NOMO-1 (cell line): ENCODE results near the gene ZNHIT1.
"Not testable (repeated sequence)": the region's sequence is repeated elsewhere in the genome, so short reads cannot be mapped to it uniquely, and the experiment has no call there.

Experiments
- DNase-seq, 2 experiments: peaks; one replicate each; lab custom pipeline; 2025; ENCODE audit not compliant: unreplicated experiment in 2 of 2; lab: John Stamatoyannopoulos, UW

ZNHIT1 gene

DNA sequence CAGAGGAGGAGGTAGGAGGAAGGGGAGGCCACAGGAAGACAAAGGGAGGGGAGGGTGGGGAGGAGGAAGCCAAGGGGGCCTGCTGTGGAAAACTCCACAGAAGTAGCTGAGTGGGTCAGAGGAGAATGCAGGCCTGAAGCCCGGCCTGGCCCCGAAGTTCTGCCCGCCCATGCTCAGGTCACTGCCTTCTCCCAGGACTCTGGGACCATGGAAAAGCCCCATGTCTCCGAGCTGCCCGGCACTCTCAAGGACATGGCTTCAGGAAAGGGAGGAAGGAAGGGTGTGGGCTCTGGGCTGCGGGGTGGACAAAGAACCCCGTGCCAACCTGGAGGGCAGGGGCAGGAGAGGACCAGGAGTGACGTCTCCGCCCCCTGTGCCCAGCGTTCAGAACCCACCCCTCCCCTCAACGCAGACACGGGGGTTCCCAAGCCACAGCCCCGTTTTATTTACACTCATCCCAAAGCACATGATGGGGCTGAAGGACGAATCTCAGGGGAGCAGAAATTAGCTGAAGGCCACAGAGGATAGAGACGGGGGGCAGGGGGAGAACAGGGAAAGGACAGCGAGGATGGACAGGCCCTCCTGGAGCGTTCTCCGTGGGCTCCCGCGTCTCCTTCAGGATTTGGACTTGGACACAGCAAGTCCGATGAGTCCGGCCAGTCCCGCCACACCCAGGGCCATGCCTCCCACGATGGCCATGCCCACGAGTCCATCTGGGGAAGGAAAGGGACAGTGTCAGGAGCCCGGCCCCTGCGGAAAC lies 21.4 kb downstream of the ZNHIT1 start:
- no peak for DNase-seq

DNA sequence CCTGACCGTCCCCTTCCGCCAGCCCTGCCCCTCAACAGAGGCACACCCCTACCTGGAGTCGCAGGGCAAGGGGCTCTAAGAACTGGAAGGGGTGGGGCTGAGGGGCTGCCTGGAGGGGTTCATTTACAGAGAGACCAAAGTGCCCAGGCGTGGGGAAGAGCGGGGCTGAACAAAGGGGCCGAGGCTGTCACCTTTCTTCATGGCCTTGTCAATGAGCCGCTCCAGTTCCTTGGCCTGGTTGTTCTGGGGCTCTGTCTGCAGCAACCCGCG lies 21.9 kb downstream of the ZNHIT1 start:
- no peak for DNase-seq

DNA sequence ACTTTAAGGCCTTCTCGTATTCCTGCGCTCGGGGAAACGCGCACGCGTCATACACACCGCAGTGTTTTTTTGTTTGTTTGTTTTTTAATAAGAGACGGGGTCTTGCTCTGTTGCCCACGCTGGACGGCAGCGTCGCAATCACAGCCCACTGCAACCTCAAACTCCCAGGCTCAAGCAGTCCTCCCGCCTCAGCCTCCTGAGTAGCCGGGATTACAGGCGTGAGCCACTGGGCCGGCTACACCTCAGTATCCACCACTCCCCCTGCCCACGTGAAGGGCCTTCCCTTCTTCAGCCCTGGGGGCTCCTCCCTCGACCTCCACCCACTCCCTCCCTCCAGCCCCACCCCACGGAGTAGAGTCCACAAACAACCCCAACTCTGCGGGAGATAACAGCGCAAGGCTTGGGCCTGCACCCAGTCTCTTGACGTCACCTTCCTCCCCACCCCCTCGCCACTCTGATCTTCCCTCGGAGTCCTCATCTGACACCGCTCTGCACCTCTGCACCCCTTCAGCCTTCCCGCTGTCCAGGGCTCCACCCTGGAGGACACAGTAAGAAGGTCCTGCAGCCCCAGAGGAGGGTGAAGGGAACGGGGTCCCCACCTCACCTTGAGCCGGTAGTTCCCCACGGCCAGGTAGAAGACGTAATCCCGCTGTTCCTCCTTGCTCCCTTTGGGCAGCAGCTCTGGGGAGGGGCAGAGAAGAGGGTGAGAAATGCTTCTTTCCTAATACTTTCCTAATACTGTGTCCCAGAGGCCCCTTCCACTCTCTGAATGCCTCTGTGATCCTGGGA lies 22.5 kb downstream of the ZNHIT1 start:
- DNase-seq: no peak

DNA sequence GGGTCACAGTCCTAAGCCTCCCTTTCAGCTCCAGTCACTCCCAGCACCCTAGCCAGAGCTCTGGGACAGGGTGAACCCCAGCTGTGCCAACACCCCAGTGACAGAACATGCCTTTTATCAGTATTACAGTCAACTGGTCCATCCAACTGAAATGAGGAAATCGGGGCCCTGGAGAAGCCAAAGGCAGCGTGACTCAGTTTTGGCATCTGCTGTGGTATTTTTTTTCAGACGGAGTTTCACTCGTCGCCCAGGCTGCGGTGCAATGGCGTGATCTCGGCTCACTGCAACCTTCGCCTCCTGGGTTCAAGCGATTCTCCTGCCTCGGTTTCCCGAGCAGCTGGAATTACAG lies 23.0 kb downstream of the ZNHIT1 start:
- DNase-seq: peak; percentile 84 to 85

DNA sequence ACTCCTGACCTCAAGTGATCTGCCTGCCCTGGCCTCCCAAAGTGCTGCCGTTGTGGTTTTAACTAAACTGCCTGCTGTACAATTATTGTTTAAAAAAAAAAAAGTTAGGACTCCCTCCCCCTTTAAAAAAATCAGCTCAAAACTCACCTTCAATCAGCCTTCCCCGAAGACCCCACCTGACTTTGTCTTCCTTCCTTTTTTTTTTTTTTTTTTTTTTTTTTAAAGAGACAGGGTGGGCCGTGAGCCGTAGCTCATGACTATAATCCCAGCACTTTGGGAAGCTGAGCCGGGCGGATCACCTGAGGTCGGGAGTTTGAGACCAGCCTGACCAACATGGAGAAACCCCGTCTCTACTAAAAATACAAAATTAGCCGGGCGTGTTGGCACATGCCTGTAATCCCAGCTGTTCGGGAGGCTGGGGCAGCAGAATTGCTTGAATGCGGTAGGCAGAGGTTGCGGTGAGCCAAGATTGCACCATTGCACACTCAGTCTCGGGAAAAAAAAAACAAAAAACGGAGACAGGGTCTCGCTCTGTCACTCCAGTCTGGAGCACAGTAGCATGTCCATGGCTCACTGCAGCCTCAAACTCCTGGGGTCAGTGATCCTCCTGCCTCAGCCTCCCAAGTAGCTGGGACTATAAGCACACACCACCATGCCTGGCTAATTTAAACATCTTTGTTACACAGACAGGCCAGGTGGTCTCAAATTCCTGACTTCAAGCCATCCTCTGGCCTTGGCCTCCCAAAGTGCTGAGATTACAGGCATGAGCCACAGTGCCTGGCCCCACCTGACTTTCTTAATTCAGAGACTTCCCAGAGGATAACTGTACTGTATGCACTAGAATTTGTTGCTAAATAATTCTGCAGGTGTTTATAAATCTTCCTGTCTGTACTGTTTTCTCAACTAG lies 23.7 kb downstream of the ZNHIT1 start:
- DNase-seq: peak; percentile 81 to 83

GRCh38 chr7:101243646-101244374 lies 25.8 kb downstream of the ZNHIT1 start:
- peak; percentile 67 to 79 for DNase-seq

DNA sequence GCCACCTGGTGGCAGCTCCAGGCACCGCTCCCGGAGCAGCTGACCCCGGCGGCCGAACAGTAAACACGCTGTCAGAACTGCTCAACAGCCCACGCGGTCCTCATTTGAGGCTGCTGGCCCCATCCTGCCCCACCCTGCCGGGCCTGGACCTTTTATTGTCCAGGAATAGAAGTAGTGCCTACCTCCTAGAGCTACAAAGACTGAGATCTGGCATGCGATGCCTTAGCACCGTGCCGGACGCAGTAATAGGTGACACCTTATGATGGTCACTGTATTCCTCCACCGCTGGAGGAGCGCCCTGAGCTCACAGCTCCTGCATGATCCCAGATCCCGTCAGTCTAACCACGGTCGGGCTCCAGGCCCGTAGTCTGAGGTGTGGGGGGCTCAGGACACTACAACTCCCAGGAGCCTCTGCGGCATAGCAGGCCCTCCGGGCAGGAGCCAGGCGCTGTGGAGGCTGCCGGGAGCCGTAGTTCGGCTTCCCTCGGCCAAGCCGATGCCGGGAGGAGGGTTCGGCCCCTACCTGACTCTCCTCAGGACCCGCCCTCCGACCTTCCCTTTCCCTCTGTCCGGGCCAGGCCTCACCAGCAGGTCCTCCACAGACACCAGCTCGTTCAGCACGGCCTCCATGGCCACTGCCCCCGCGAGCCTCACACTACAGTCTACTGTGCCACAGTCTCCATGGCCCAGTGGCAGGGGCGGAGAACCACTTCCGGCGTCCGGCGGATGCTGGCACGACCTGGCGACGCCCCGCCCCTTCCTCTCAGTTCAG lies 26.6 kb downstream of the ZNHIT1 start, which contains the start of gene FIS1:
Gene FIS1 (minus strand): TSS at position 707 of the 772 bp plus-strand sequence. CDS start 77 bp downstream, at position 630.
- DNase-seq: peak; percentile 98 to 99

GRCh38 chr7:101245147-101245668 lies 27.2 kb downstream of the ZNHIT1 start:
- DNase-seq: no peak

DNA sequence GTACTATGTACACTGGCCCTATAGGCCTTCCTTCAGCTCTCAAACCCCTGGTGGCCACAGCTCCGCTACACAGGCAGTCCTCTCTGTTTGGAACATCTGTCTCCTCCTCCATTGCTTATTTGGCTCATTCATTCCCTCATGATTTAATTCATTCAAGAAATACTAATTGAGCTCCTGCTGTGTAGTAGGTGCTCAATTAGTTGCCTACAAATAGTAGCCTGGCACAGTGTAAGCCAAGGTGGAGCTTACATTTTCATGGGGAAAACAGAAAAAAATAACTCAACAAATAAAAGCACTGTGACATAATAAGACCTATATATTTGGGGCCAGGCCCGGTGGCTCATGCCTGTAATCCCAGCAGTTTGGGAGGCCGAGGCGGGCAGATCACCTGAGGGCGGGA lies 30.3 kb downstream of the ZNHIT1 start:
- DNase-seq: no peak

- DNase-seq: no peak
Observed at GRCh38 chr7:101250324-101250723, 32.4 kb downstream of the ZNHIT1 start.

DNA sequence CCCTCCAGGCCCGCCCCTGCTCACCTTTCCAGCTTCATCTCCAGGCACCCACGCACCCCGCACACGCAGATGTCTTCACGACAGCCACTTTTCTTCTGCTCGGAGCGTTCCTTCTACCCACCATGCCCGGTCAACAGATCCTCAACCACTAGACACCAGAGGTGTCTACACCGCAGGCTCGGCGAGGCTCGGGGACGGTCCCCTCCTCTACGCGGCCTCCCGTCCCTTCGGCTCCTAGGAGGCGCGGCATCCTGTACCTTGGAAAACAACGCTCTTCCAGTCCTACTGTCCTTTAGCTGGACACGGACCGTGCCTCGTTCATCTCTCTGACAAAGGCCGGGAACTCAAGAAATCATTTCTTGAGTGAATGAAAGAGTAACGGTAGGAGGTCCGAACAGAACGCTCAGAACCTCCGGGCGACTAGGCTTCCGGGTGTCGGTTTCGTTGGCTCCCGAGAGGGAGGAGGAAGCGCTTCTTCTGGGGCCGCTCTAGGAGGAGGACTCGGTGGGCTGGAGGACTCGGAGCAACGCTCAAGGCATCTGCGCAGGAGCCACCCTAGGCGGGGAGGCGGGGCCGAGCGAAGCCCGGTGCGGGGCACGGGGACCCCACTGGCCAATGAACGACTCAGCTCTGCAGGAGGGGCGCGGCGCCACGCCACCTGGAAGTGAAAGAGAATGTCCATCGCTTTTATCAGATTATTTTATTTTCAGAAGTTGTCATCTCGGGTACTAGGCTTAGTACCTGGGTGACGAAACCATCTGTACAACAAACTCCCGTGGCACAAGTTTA lies 34.1 kb downstream of the ZNHIT1 start:
- peak; percentile 99 for DNase-seq

DNA sequence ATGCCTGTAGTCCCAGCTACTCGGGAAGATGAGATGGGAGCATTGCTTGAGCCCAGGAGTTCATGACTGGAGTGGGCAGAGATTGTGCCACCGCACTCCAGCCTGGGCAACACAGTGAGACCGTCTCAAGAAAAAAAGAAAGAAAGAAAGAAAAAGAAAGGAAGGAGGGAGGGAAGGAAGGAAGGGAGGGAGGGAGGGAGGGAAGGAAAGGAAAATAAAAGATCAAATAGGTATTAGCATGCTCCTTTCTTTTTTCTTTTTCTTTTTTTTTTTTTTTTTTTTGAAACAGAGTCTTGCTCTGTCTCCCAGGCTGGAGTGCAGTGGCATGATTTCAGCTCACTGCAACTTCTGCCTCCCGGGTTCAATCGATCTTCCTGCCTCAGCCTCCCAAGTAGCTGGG lies 35.2 kb downstream of the ZNHIT1 start:
- not testable (repeated sequence) for DNase-seq

GRCh38 chr7:101255796-101256195 lies 37.8 kb downstream of the ZNHIT1 start:
- peak in 1 of 2 experiments; percentile 56 for DNase-seq

- DNase-seq: no peak
Observed at GRCh38 chr7:101258243-101258731, 40.3 kb downstream of the ZNHIT1 start.

GRCh38 chr7:101264102-101264706 lies 46.2 kb downstream of the ZNHIT1 start:
- DNase-seq: not testable (repeated sequence)

DNA sequence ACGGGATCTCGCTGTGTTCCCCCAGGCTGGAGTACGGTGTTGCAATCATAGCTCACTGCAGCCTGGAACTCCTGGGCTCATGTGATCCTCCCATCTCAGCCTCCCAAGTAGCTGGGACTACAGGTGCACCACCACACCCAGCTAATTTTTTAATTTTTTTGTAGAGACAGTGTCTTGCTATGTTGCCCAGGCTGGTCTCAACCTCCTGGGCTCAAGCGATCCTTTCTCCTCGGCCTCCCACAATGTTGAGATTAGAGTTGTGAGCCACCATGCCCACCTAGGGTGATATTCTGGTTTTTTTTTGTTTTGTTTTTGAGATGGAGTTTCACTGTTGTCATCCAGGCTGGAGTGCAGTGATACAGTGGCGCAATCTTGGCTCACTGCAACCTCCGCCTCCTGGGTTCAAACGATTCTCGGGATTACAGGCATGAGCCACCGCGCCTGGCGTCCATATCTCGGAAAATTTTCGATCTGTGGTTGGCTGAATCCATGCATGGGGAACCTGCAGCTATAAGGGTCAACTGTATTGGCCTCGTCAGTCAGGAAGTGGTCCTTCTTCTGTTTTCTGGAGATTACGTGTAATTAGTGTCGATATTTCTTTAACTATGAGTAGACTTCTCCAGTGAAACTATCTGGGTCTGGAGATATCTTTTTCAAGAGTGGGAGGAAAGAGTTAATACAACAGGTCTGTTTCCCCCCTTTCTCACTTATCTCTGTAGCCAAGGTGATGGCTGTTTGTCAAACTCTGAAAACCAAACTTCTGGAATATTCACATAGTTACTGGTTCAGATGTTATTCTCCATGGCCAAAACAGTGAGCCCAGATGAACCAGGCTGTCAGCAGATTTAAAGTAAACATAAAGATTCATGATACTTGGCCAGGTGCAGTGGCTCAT lies 47.9 kb downstream of the ZNHIT1 start:
- DNase-seq: no peak

GRCh38 chr7:101269664-101270063 lies 51.7 kb downstream of the ZNHIT1 start:
- no peak for DNase-seq
